Measurements from ENCODE around the gene ULK1. TPM values are rescaled to one million over a fixed set of nuclear protein-coding genes. Genes with fewer than 3 reads are reported as not detected.

ULK1 gene
- total RNA-seq, 1 experiment from 2014 or later = 67.8 TPM

GRCh38 chr12:131863711-131864396 is 30.6 kb upstream of the ULK1 start:
- Mint-ChIP-seq H3K9me3 (no peaks in the 10 kb centered on the region), H3K4me3 (no peak overlapping the region), H3K36me3 (no peaks in the 10 kb centered on the region), H3K27me3 (ENCODE audit: low read depth) (peaks cover 6% of the 10 kb centered on the region; the same call in 1 of the 2 replicates), H3K4me1 (peaks cover 30% of the 10 kb centered on the region), H3K27ac (no peak overlapping the region)
- TF ChIP-seq MLX (CRISPR knock-in tag; IDR thresholded peaks at IDR 0.05) = no peak
- TF ChIP-seq IRF1 (CRISPR knock-in tag; IDR thresholded peaks at IDR 0.05) = no peak
- no peak for TF ChIP-seq MXD4 (CRISPR knock-in tag; IDR thresholded peaks at IDR 0.05; ENCODE audit: borderline replicate concordance)
- TF ChIP-seq SMAD3 (CRISPR knock-in tag; IDR thresholded peaks at IDR 0.05; ENCODE audit: borderline replicate concordance) = no peak
- DNase-seq (ENCODE audit: low spot score) (no peak), ATAC-seq (no peak)
- CTCF ChIA-PET = interaction anchor here (1.0 to 1.9 kb wide), 2 partner anchors 13 to 19 kb away, joined by 3 to 4 read pairs; no protein-coding TSS in a partner anchor
- POLR2A ChIA-PET = no interaction called here

GRCh38 chr12:131864469-131864868 is 30.0 kb upstream of the ULK1 start:
- peaks cover 6% of the 10 kb centered on the region; the same call in 1 of the 2 replicates for H3K27me3 Mint-ChIP-seq (ENCODE audit: low read depth)
- H3K4me3 Mint-ChIP-seq = no peak overlapping the region
- no peak overlapping the region for H3K27ac Mint-ChIP-seq
- H3K36me3 Mint-ChIP-seq = no peaks in the 10 kb centered on the region
- peaks cover 30% of the 10 kb centered on the region for H3K4me1 Mint-ChIP-seq
- DNase-seq (ENCODE audit: low spot score) (no peak), ATAC-seq (no peak)
- CTCF ChIA-PET = interaction anchor here (0.7 to 1.0 kb wide), 2 partner anchors 11 to 25 kb away, joined by 3 to 4 read pairs; no protein-coding TSS in a partner anchor
- POLR2A ChIA-PET = interaction anchor here (0.7 kb wide), 1 partner anchor 34 kb away, joined by 5 read pairs; no protein-coding TSS in a partner anchor
- no peaks in the 10 kb centered on the region for H3K9me3 Mint-ChIP-seq
- TF ChIP-seq GRHL2 (CRISPR knock-in tag; IDR thresholded peaks at IDR 0.05; ENCODE audit: insufficient replicate concordance, severe bottlenecking) = no peak
- no peak for TF ChIP-seq ESRRA (CRISPR knock-in tag; IDR thresholded peaks at IDR 0.05; ENCODE audit: borderline replicate concordance)
- TF ChIP-seq KAT7 (CRISPR knock-in tag; IDR thresholded peaks at IDR 0.05; ENCODE audit: borderline replicate concordance) = no peak
- no peak for TF ChIP-seq ELF4 (CRISPR knock-in tag; IDR thresholded peaks at IDR 0.05; ENCODE audit: low read depth)
- no peak for TF ChIP-seq ZMAT4 (CRISPR knock-in tag; IDR thresholded peaks at IDR 0.05)
- no peak for TF ChIP-seq E2F5 (CRISPR knock-in tag; IDR thresholded peaks at IDR 0.05)
- no peak for TF ChIP-seq ZNF263 (CRISPR knock-in tag; IDR thresholded peaks at IDR 0.05; ENCODE audit: low read depth)

GRCh38 chr12:131865180-131865875 is 29.1 kb upstream of the ULK1 start:
- ChIA-PET POLR2A (no interaction called here), CTCF (interaction anchor here (1.0 kb wide), 1 partner anchor 24 kb away, joined by 4 read pairs; no protein-coding TSS in a partner anchor)
- Mint-ChIP-seq H3K4me1 (peaks cover 24% of the 10 kb centered on the region), H3K27ac (peak overlapping the region; percentile 74; the same call in 1 of the 2 replicates), H3K27me3 (ENCODE audit: low read depth) (peaks cover 6% of the 10 kb centered on the region; the same call in 1 of the 2 replicates), H3K9me3 (no peaks in the 10 kb centered on the region), H3K4me3 (no peak overlapping the region), H3K36me3 (no peaks in the 10 kb centered on the region)
- TF ChIP-seq CREB1 (CRISPR knock-in tag; IDR thresholded peaks at IDR 0.05) (no peak), CREM (CRISPR knock-in tag; IDR thresholded peaks at IDR 0.05) (no peak)
- DNase-seq (ENCODE audit: low spot score) (no peak), ATAC-seq (no peak)

- peaks cover 11% of the 10 kb centered on the region for H3K4me1 Mint-ChIP-seq
- no peak for TF ChIP-seq FOXP4 (CRISPR knock-in tag; IDR thresholded peaks at IDR 0.05)
- TF ChIP-seq MYBL2 (CRISPR knock-in tag; IDR thresholded peaks at IDR 0.05) = no peak
- no peak for TF ChIP-seq NFYB (CRISPR knock-in tag; conservative IDR thresholded peaks at IDR 0.05; ENCODE audit: low read depth)
- TF ChIP-seq ARID4B (CRISPR knock-in tag; IDR thresholded peaks at IDR 0.05; ENCODE audit: borderline replicate concordance) = no peak
- TF ChIP-seq FOXP1 (CRISPR knock-in tag; IDR thresholded peaks at IDR 0.05; ENCODE audit: borderline replicate concordance) = no peak
These were observed 27.0 kb upstream of the ULK1 start for GRCh38 chr12:131867471-131867870.

More at GRCh38 chr12:131867471-131867870, 27.0 kb upstream of the ULK1 start:
- CTCF ChIA-PET = no interaction called here
- no peak for DNase-seq (ENCODE audit: low spot score)
- Mint-ChIP-seq H3K9me3 (no peaks in the 10 kb centered on the region), H3K4me3 (no peak overlapping the region), H3K36me3 (no peaks in the 10 kb centered on the region), H3K27me3 (ENCODE audit: low read depth) (no peaks in the 10 kb centered on the region), H3K27ac (no peak overlapping the region)
- ATAC-seq = no peak
- POLR2A ChIA-PET = no interaction called here
